OCI-LY7 (cell line): Measurements from ENCODE around the gene ZDHHC14.

Experiments used
- EZH2phosphoT487 ChIP-seq: fragments of 200-600 bp; sonication (generic); IDR thresholded peaks from 2 replicates; pipeline ENCODE4 v1.6.1; 2018; ENCODE audit warnings: low read depth, borderline replicate concordance, mild to moderate bottlenecking, mixed run types, antibody characterized with exemption, low read length, moderate library complexity, mixed read lengths
- TF ChIP-seq, protein P1 (sequence below): fragments of 200-600 bp; sonication (generic); conservative IDR thresholded peaks from 2 replicates; pipeline ENCODE4 v1.5.1; 2014; ENCODE audit warnings: mild to moderate bottlenecking, antibody characterized with exemption, low read length, moderate library complexity, mixed read lengths

DNA sequence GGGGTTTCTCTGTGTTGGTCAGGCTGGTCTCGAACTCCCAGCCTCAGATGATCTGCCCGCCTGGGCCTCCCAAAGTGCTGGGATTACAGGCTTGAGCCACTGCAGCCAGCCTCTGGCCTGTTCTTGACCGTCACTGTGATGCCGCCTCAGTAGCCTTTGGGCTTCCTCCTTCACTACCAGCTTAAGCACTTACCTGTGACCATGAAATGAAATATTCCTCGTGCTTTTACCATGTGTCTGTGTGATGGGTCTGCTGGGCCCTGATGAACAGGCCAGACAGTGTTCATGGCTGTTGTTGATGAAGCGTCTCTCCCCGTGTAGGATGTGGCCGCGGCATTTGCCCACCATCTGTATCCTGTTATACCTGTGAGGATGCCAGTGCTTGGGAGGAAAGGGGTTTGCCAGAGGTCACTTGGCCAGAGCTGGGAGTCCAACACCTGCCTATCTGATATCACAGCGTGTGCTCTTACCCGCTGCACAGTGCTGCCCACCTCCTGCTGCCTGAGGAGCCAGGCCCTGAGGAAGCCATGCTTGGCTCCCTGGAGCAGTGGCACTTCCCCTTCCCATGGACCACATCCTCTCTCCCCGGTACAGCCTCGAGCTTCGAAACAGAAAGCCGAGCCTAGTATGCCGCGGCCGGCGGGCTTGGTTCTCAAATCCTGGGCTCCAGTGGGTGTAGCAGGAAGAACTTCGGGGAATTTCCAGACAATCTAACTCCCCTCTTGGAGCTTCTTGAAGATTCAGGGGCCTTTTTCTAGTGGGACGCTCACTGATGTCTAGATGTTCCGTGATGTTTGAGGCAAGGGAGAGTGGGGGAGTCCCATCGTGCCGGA lies 167.9 kb downstream of the ZDHHC14 start:
- TF ChIP-seq, protein P1, sequence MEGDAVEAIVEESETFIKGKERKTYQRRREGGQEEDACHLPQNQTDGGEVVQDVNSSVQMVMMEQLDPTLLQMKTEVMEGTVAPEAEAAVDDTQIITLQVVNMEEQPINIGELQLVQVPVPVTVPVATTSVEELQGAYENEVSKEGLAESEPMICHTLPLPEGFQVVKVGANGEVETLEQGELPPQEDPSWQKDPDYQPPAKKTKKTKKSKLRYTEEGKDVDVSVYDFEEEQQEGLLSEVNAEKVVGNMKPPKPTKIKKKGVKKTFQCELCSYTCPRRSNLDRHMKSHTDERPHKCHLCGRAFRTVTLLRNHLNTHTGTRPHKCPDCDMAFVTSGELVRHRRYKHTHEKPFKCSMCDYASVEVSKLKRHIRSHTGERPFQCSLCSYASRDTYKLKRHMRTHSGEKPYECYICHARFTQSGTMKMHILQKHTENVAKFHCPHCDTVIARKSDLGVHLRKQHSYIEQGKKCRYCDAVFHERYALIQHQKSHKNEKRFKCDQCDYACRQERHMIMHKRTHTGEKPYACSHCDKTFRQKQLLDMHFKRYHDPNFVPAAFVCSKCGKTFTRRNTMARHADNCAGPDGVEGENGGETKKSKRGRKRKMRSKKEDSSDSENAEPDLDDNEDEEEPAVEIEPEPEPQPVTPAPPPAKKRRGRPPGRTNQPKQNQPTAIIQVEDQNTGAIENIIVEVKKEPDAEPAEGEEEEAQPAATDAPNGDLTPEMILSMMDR: no peak
- TF ChIP-seq EZH2phosphoT487: no peak
